ENCODE measurements around the gene ZNF578.

DNA sequence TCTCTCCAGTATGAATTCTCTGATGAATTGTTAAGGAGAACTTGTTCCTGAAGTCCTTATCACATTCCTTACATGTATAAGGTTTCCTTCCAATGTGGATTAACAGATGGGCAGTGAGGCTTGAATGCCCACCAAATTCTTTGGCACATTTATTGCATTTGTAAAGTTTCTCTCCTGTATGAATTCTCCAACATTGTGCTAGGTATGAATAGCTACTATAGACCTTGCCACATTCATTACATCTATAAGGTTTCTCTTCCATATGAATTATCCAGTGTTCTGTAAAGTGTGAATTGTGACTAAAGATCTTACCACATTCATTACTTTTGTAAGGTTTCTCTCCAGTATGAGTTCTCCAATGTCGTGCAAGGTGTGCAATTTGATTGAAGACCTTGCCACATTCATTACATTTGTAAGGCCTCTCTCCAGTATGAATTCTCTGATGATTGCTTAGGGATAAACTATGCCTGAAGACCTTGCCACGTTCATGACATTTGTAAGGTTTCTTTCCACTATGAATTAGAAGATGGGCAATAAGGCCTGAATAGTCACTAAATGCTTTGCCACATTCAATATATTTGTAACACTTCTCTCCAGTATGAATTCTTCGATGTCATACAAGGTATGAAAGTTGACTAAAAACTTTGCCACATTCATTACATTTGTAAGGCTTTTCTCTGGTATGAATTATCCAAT, 20.4 kb downstream of the ZNF578 start:
- no peak for TF ChIP-seq GATA3 (IDR thresholded peaks at IDR 0.05; ENCODE audit: low read depth, low read length)
- TF ChIP-seq GATA2 (IDR thresholded peaks at IDR 0.05; ENCODE audit: low read depth, low read length), result no peak

Measured in SH-SY5Y (cell line).